Measurements from ENCODE around the gene ENTPD5. TPM values are rescaled to one million over a fixed set of nuclear protein-coding genes. Genes with fewer than 3 reads are reported as not detected.

ENTPD5 gene
- total RNA-seq, 4 donors from 2014 or later: 28.9 to 300 (median 148) TPM

- no peak for DNase-seq
- H3K27me3 ChIP-seq: no peaks in the 10 kb centered on the region
- H3K9me3 ChIP-seq: no peaks in the 10 kb centered on the region
- H3K36me3 ChIP-seq: no peaks in the 10 kb centered on the region
- no peak overlapping the region for H3K4me3 ChIP-seq
- TF ChIP-seq, protein P1, sequence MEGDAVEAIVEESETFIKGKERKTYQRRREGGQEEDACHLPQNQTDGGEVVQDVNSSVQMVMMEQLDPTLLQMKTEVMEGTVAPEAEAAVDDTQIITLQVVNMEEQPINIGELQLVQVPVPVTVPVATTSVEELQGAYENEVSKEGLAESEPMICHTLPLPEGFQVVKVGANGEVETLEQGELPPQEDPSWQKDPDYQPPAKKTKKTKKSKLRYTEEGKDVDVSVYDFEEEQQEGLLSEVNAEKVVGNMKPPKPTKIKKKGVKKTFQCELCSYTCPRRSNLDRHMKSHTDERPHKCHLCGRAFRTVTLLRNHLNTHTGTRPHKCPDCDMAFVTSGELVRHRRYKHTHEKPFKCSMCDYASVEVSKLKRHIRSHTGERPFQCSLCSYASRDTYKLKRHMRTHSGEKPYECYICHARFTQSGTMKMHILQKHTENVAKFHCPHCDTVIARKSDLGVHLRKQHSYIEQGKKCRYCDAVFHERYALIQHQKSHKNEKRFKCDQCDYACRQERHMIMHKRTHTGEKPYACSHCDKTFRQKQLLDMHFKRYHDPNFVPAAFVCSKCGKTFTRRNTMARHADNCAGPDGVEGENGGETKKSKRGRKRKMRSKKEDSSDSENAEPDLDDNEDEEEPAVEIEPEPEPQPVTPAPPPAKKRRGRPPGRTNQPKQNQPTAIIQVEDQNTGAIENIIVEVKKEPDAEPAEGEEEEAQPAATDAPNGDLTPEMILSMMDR (IDR thresholded peaks at IDR 0.05): no peak
- TF ChIP-seq POLR2A (IDR thresholded peaks at IDR 0.05): no peak
- H3K4me1 ChIP-seq: no peaks in the 10 kb centered on the region
- no peak overlapping the region for H3K27ac ChIP-seq
Observed at GRCh38 chr14:74035556-74035955, 16.5 kb upstream of the ENTPD5 start.

- no peak for DNase-seq
- H3K4me1 ChIP-seq: no peaks in the 10 kb centered on the region
Observed at GRCh38 chr14:74034572-74034971, 15.5 kb upstream of the ENTPD5 start.

DNA sequence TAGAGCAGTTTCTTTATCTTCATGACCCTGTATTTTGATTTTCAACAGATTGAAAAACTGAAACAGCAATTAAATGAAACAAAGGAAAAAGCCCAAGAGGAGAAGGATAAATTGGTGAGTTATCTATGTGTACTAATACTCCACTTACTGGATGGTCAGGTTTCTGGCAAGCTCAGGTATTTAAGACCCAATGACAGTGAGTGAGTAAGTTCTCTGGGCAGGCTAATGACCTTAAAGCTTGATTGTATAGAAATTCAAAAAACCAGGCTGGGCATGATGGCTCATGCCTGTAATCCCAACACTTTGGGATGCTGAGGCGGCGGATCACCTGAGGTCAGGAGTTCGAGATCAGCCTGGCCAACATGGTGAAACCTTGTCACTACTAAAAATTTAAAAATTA is 10.0 kb upstream of the ENTPD5 start:
- Histone ChIP-seq H3K4me1 (no peaks in the 10 kb centered on the region), H3K4me3 (no peak overlapping the region), H3K27me3 (no peaks in the 10 kb centered on the region), H3K27ac (no peak overlapping the region), H3K9me3 (no peaks in the 10 kb centered on the region), H3K36me3 (no peaks in the 10 kb centered on the region)
- TF ChIP-seq, protein P1 (IDR thresholded peaks at IDR 0.05): no peak
- TF ChIP-seq POLR2A (IDR thresholded peaks at IDR 0.05): no peak
- DNase-seq: no peak

More at GRCh38 chr14:74034572-74034971, 15.5 kb upstream of the ENTPD5 start:
- Histone ChIP-seq H3K27ac (no peak overlapping the region), H3K27me3 (no peaks in the 10 kb centered on the region), H3K36me3 (no peaks in the 10 kb centered on the region), H3K9me3 (no peaks in the 10 kb centered on the region), H3K4me3 (no peak overlapping the region)
- TF ChIP-seq POLR2A (IDR thresholded peaks at IDR 0.05): no peak
- TF ChIP-seq, protein P1 (IDR thresholded peaks at IDR 0.05): no peak

- no peak overlapping the region for H3K27ac ChIP-seq
- DNase-seq: no peak
- no peaks in the 10 kb centered on the region for H3K36me3 ChIP-seq
- H3K9me3 ChIP-seq: no peaks in the 10 kb centered on the region
- TF ChIP-seq, protein P1 (IDR thresholded peaks at IDR 0.05): no peak
- no peak for TF ChIP-seq POLR2A (IDR thresholded peaks at IDR 0.05)
- no peaks in the 10 kb centered on the region for H3K27me3 ChIP-seq
- H3K4me1 ChIP-seq: peaks cover 0 to 11% (median 4%) of the 10 kb centered on the region in 4 donors
- H3K4me3 ChIP-seq: no peak overlapping the region
Observed at GRCh38 chr14:74022346-74022745, 3.3 kb upstream of the ENTPD5 start.

GRCh38 chr14:74019408-74020137 is 485 bp upstream of the ENTPD5 start:
- no peak for DNase-seq
- H3K4me3 ChIP-seq: peak overlapping the region; percentile 59 to 91 (median 78)

More at GRCh38 chr14:74019408-74020137, 485 bp upstream of the ENTPD5 start:
- Histone ChIP-seq H3K27ac (peak overlapping the region; percentile 82 to 100 (median 96)), H3K4me1 (peaks cover 0 to 18% (median 4%) of the 10 kb centered on the region in 4 donors), H3K27me3 (no peaks in the 10 kb centered on the region), H3K36me3 (no peaks in the 10 kb centered on the region), H3K9me3 (no peaks in the 10 kb centered on the region)
- no peak for TF ChIP-seq POLR2A (IDR thresholded peaks at IDR 0.05)
- TF ChIP-seq, protein P1 (IDR thresholded peaks at IDR 0.05): peak in 1 of 6 experiments; percentile 3
